Caco-2 (cell line): ENCODE data around the gene SEC14L1. TPM values are rescaled to one million over a fixed set of nuclear protein-coding genes. Genes with fewer than 3 reads are reported as not detected.
A peak's percentile ranks its signal among the peaks of the same experiment; 100 is the strongest.

Experiments used
- BruUV-seq: library from RNA; stranded (reverse); fragments of 400-500 nt; replicated peaks from 2 replicates; lab custom pipeline; 2021; lab: Mats Ljungman, UMichigan
- CTCF ChIA-PET: fragments of 300-600 bp; sonication (Branson Sonifier 250); formaldehyde crosslinking; loops from one replicate; lab custom pipeline; 2022; ENCODE audit warnings: antibody characterized with exemption; lab: Charles Lee
- POLR2A ChIA-PET: fragments of 300-600 bp; sonication (Branson Sonifier 250); formaldehyde crosslinking; loops from one replicate; lab custom pipeline; 2022; ENCODE audit warnings: antibody characterized with exemption; lab: Charles Lee
- DNase-seq, 2 experiments: peaks; one replicate each; pipeline versions ENCODE4 v3.0.0 to v3.0.0-alpha.2; 2020 to 2022
- H3K27me3 ChIP-seq: replicated peaks from 2 replicates; pipeline ENCODE4 v1.6.0; 2011; ENCODE audit warnings: low read length; ENCODE audit not compliant: control insufficient read depth, insufficient read depth
- H3K36me3 ChIP-seq: 2 replicates; pipeline ENCODE4 v1.5.1; 2011; ENCODE audit warnings: low read length; ENCODE audit not compliant: control insufficient read depth, insufficient read depth
- H3K4me1 ChIP-seq: fragments of 250-450 bp; sonication (Bioruptor Pico); 2 replicates; pipeline ENCODE4 v1.5.1; 2020; ENCODE audit warnings: mild to moderate bottlenecking
- H3K4me3 ChIP-seq: 2 replicates; pipeline ENCODE4 v1.5.1; 2011; ENCODE audit warnings: low read depth, mild to moderate bottlenecking, control low read depth, low read length
- H3K9me3 ChIP-seq: fragments of 250-450 bp; sonication (Bioruptor Pico); 2 replicates; pipeline ENCODE4 v1.5.1; 2020; ENCODE audit warnings: mild to moderate bottlenecking, moderate library complexity
- H3K27ac Mint-ChIP-seq: one replicate; pipeline ENCODE4 v1.8.0; 2022; ENCODE audit warnings: mixed read lengths; ENCODE audit not compliant: unreplicated experiment
- H3K27me3 Mint-ChIP-seq: one replicate; pipeline ENCODE4 v1.8.0; 2022; ENCODE audit warnings: mixed read lengths; ENCODE audit not compliant: insufficient read depth, unreplicated experiment
- H3K36me3 Mint-ChIP-seq: one replicate; pipeline ENCODE4 v1.8.0; 2022; ENCODE audit warnings: mild to moderate bottlenecking, mixed read lengths; ENCODE audit not compliant: insufficient read depth, unreplicated experiment
- H3K4me1 Mint-ChIP-seq: one replicate; pipeline ENCODE4 v1.8.0; 2022; ENCODE audit warnings: low read depth, mixed read lengths; ENCODE audit not compliant: unreplicated experiment
- H3K4me3 Mint-ChIP-seq: one replicate; pipeline ENCODE4 v1.8.0; 2022; ENCODE audit warnings: mild to moderate bottlenecking, moderate library complexity, mixed read lengths; ENCODE audit not compliant: unreplicated experiment
- H3K9me3 Mint-ChIP-seq: one replicate; pipeline ENCODE4 v1.8.0; 2022; ENCODE audit warnings: mixed read lengths; ENCODE audit not compliant: unreplicated experiment
- CTCF ChIP-seq, 2 experiments: fragments of 200-600 bp in 1 of 2; IDR thresholded peaks; 1 replicate in 1 of 2; 2 replicates in 1 of 2; pipeline versions ENCODE4 v1.5.1 to v1.8.0; 2011 to 2022; ENCODE audit warnings: antibody characterized with exemption in 1 of 2, control low read depth in 1 of 2, inconsistent platforms in 1 of 2, low read depth in 1 of 2, low read length in 1 of 2, mild to moderate bottlenecking in 1 of 2, moderate library complexity in 1 of 2; ENCODE audit not compliant: insufficient read depth in 1 of 2, severe bottlenecking in 1 of 2, unreplicated experiment in 1 of 2
- intact Hi-C: fragments of 100-400 bp; cut with micrococcal nuclease; formaldehyde crosslinking; loops from one replicate; pipeline ENCODE4 v1.10.0; 2022; ENCODE audit not compliant: unreplicated experiment
- total RNA-seq: library from RNA; stranded (reverse); gene quantifications from 2 replicates; pipeline ENCODE4 v1.2.3, GENCODE V29; 2022

SEC14L1 gene
- total RNA-seq, 1 experiment from 2014 or later = 92.0 TPM

DNA sequence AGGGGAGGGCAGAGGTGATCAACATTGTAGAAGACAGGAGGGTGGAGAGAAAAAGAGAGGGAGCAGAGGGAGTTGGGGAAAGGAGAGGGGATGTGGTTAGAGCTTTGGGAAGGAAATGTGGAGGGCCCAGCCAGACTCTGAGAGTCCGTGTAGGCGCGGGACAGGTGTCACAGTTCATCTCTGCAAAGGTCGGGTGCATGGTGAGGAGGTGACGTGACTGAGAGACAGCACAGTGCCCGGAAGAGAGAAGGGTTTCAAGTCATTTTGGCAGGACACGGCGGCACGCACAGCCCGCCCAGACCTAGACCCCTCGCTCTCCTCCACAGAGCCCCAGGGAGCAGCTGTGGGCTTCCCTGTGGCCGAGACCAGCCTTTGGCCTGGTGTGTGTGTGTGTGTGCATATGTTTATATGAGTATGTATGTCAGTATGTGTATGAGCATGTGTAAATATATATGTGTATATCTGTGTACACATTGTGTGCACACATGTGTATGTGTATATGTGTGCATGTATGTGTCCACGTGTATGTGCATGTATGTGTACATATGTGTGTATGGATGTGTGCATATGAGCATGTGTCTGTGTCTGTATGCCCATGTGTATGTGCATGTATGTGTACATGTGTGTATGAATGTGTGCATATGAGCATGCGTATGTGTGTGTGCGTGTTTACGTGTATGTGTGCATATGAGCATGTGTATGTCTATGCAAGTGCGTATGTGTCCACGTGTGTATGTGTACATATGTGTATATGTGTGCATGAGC lies 104.6 kb downstream of the SEC14L1 start:
- H3K27me3 ChIP-seq = no peaks in the 10 kb centered on the region
- Mint-ChIP-seq H3K27ac (no peak overlapping the region), H3K9me3 (no peaks in the 10 kb centered on the region), H3K4me3 (no peak overlapping the region), H3K27me3 (peaks cover 3% of the 10 kb centered on the region), H3K4me1 (no peaks in the 10 kb centered on the region), H3K36me3 (no peaks in the 10 kb centered on the region)
- H3K9me3 ChIP-seq = no peaks in the 10 kb centered on the region
- TF ChIP-seq CTCF (IDR thresholded peaks at IDR 0.05; ENCODE audit: insufficient read depth in 1 of 2, low read depth in 1 of 2, low read length in 1 of 2, severe bottlenecking in 1 of 2, unreplicated experiment in 1 of 2) = no peak
- POLR2A ChIA-PET = no interaction called here
- CTCF ChIA-PET = no interaction called here
- no peaks in the 10 kb centered on the region for H3K36me3 ChIP-seq
- no peak overlapping the region for H3K4me3 ChIP-seq
- no TSS peak for BruUV-seq
- intact Hi-C loops = no loop called here
- peaks cover 9% of the 10 kb centered on the region for H3K4me1 ChIP-seq
- DNase-seq = no peak

DNA sequence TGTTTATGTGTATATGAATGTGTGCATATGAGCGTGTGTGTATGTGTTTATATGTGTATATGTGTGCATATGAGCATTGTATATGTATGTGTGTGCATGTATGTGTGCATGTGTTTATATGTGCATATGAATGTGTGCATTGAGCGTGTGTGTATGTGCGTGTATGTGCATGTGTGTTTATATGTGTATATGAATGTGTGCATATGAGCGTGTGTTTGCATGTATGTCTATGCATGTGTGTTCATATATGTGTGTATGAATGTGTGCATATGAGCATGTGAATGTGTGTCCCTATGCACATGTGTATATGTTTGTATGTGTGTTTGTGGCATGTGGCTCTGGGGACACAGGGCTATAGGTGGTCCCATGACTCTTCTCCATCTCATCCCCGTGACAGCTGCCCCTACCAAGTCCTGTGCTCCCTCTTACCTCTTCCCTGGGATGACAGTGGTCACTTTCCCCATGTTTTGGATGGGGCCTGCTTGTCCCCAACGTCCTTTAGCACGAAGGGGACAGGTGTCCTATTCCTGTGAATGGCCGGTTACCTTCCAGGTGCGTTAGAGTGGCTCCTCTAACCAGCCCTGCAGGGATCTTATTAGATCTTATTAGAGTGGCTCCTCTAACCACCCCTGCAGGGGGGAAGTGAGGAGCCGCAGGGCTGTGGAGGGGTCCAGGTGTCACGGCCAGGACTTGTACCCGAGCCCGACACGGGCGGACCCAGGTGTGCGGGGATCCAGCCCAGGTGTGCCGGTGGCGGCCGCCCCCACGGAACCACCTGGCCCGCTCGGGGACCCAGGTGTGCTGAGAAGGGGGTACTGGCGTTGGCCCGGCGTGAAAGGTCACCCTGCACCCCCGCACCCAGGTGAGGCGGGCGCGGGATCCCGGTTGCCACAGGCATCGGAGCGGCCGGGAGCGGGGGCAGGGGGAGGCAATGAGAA lies 105.6 kb downstream of the SEC14L1 start:
- Mint-ChIP-seq H3K9me3 (no peaks in the 10 kb centered on the region), H3K36me3 (no peaks in the 10 kb centered on the region), H3K4me3 (peak overlapping the region; percentile 64), H3K27ac (no peak overlapping the region), H3K4me1 (no peaks in the 10 kb centered on the region), H3K27me3 (peaks cover 3% of the 10 kb centered on the region)
- POLR2A ChIA-PET = no interaction called here
- BruUV-seq = no TSS peak
- DNase-seq = no peak
- Histone ChIP-seq H3K27me3 (no peaks in the 10 kb centered on the region), H3K4me3 (peak overlapping the region; percentile 64), H3K36me3 (no peaks in the 10 kb centered on the region), H3K9me3 (no peaks in the 10 kb centered on the region), H3K4me1 (peaks cover 9% of the 10 kb centered on the region)
- CTCF ChIA-PET = no interaction called here
- intact Hi-C loops = loop anchor here (1.0 to 2.0 kb wide), 2 partner anchors 32 to 160 kb away; no protein-coding TSS in a partner anchor
- no peak for TF ChIP-seq CTCF (IDR thresholded peaks at IDR 0.05; ENCODE audit: insufficient read depth in 1 of 2, low read depth in 1 of 2, low read length in 1 of 2, severe bottlenecking in 1 of 2, unreplicated experiment in 1 of 2)

GRCh38 chr17:77247048-77247541 lies 106.3 kb downstream of the SEC14L1 start:
- Mint-ChIP-seq H3K9me3 (no peaks in the 10 kb centered on the region), H3K27me3 (peaks cover 3% of the 10 kb centered on the region), H3K27ac (peak overlapping the region; percentile 10), H3K36me3 (no peaks in the 10 kb centered on the region), H3K4me1 (no peaks in the 10 kb centered on the region), H3K4me3 (peak overlapping the region; percentile 64)
- intact Hi-C loops = loop anchor here (1.0 to 2.0 kb wide), 2 partner anchors 32 to 161 kb away; no protein-coding TSS in a partner anchor
- Histone ChIP-seq H3K4me3 (peak overlapping the region; percentile 64), H3K36me3 (no peaks in the 10 kb centered on the region), H3K27me3 (no peaks in the 10 kb centered on the region), H3K9me3 (no peaks in the 10 kb centered on the region), H3K4me1 (peaks cover 9% of the 10 kb centered on the region)
- TF ChIP-seq CTCF (IDR thresholded peaks at IDR 0.05; ENCODE audit: insufficient read depth in 1 of 2, low read depth in 1 of 2, low read length in 1 of 2, severe bottlenecking in 1 of 2, unreplicated experiment in 1 of 2) = peak; percentile 92 to 98
- no TSS peak for BruUV-seq
- ChIA-PET CTCF (no interaction called here), POLR2A (no interaction called here)
- DNase-seq = peak; percentile 80 to 92
